PC-3 (cell line): ENCODE data around the gene SLC44A2.

Source experiments
- EZH2 ChIP-seq: fragments of 300-600 bp; sonication (generic); IDR thresholded peaks from one replicate; pipeline ENCODE4 v1.6.1; 2017; ENCODE audit warnings: antibody characterized with exemption, mild to moderate bottlenecking, low read length; ENCODE audit not compliant: unreplicated experiment
- EZH2phosphoT487 ChIP-seq: fragments of 300-600 bp; sonication (generic); IDR thresholded peaks from 2 replicates; pipeline ENCODE4 v1.6.1; 2018; ENCODE audit warnings: mild to moderate bottlenecking, antibody characterized with exemption, low read length, borderline replicate concordance
- TF ChIP-seq, protein P1 (sequence below): fragments of 300-600 bp; sonication (generic); conservative IDR thresholded peaks from 2 replicates; pipeline ENCODE4 v1.5.1; 2017; ENCODE audit warnings: antibody characterized with exemption, low read depth, mild to moderate bottlenecking, low read length

DNA sequence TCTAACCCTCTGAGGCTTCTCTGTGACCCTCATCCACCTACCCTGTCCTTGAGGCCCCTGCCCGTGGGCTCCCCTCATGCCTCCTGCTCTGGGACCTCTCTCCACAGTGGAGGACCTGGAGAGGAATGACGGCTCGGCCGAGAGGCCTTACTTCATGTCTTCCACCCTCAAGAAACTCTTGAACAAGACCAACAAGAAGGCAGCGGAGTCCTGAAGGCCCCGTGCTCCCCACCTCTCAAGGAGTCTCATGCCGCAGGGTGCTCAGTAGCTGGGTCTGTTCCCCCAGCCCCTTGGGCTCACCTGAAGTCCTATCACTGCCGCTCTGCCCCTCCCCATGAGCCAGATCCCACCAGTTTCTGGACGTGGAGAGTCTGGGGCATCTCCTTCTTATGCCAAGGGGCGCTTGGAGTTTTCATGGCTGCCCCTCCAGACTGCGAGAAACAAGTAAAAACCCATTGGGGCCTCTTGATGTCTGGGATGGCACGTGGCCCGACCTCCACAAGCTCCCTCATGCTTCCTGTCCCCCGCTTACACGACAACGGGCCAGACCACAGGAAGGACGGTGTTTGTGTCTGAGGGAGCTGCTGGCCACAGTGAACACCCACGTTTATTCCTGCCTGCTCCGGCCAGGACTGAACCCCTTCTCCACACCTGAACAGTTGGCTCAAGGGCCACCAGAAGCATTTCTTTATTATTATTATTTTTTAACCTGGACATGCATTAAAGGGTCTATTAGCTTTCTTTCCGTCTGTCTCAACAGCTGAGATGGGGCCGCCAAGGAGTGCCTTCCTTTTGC, 18.0 kb downstream of the SLC44A2 start:
- TF ChIP-seq, protein P1, sequence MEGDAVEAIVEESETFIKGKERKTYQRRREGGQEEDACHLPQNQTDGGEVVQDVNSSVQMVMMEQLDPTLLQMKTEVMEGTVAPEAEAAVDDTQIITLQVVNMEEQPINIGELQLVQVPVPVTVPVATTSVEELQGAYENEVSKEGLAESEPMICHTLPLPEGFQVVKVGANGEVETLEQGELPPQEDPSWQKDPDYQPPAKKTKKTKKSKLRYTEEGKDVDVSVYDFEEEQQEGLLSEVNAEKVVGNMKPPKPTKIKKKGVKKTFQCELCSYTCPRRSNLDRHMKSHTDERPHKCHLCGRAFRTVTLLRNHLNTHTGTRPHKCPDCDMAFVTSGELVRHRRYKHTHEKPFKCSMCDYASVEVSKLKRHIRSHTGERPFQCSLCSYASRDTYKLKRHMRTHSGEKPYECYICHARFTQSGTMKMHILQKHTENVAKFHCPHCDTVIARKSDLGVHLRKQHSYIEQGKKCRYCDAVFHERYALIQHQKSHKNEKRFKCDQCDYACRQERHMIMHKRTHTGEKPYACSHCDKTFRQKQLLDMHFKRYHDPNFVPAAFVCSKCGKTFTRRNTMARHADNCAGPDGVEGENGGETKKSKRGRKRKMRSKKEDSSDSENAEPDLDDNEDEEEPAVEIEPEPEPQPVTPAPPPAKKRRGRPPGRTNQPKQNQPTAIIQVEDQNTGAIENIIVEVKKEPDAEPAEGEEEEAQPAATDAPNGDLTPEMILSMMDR: no peak
- TF ChIP-seq EZH2phosphoT487 (no peak), EZH2 (no peak)
